Activated CD4-positive, alpha-beta T cell treated with anti-CD3 and anti-CD28 coated beads, Interleukin-2, amount 50 U/mL, for 1 hour (primary cell): ENCODE results near the gene R3HDML.
A peak's percentile ranks its signal among the peaks of the same experiment; 100 is the strongest.
"Not testable (repeated sequence)": the region's sequence is repeated elsewhere in the genome, so short reads cannot be mapped to it uniquely, and the experiment has no call there.

Source experiments
- DNase-seq: peaks from one replicate; pipeline ENCODE4 v3.0.0-alpha.2; 2020

Gene R3HDML, protein sequence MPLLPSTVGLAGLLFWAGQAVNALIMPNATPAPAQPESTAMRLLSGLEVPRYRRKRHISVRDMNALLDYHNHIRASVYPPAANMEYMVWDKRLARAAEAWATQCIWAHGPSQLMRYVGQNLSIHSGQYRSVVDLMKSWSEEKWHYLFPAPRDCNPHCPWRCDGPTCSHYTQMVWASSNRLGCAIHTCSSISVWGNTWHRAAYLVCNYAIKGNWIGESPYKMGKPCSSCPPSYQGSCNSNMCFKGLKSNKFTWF

DNA sequence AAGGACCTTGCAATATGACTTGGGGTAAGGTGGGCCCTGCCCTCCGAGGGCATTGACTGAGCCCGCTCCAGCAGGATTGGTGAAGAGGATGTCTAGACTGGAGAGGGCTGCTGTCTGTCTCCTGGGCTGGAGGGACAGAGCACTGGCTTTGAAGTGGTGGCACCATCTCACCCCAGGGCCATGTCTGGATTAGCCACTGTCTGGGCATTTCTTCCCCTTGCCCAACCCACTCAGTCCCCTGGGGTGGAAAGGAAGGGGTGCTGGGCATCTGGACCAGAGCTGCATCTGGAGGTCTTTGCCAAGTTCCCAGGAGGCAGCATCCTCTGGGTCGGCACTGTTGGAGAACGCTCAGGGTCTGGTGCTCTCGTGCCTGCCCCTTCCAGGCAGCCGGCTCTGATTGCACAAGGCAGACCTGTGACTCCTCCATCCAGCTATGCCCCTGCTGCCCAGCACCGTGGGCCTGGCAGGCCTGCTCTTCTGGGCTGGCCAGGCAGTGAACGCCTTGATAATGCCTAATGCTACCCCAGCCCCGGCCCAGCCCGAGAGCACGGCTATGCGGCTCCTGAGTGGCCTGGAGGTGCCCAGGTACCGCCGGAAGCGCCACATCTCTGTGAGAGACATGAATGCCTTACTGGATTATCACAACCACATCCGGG is at the start of gene R3HDML:
TSS of gene R3HDML (plus strand) at position 319 of the 656 bp plus-strand sequence. CDS start at position 434, 115 bp downstream.
- no peak for DNase-seq

DNA sequence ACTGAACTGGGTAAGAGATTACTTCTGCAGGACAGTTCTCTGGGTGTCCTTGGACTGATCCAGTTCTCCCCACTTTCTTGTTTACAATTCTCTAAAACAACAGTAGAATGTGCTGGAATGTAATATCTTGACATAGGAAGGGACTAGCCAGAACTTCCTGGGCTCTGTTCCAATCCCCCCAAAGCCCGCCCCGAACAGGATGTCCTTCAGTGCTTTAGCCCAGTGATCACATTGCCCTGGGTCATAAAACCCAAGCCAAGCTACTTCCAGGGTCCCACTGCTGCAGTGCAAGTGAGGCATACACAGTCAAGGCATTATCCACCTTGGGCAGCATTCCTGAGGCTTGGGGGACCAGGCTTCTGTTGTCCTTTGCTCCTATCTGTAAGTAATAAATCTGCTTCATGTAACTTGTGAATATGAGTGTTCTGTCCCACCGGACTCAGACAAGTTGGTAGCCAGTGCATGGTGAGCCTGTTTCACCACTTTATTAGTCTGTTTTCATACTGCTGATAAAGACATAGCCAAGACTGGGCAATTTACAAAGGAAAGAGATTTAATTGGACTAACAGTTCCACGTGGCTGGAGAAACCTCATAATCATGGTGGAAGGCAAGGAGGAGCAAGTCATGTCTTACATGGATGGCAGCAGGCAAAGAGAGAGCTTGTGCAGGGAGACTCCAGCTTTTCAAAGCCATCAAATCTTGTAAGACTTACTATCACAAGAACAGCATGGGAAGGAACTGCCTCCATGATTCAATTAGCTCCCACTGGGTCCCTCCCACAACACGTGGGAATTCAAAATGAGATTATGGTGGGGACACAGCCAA is 49.4 kb upstream of the R3HDML start:
- no peak for DNase-seq

DNA sequence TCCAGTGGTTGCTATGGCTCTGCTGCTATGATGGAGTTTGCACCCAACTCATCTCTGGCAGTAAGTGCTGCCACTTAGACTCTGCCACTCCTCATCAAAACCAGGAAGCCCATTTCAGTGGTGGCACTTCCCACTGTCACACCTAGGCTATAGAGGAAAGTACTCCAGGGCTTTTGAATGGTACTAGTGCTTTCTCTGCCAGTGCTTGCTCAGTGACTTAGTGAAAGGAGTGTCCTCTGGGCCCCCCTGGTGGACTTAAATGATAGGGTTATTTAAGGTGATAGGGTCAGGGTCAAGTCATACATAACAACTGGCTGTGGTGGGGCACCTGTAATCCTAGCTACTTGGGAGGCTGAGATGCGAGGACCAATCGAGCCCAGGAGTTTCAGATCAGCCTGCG is 48.6 kb upstream of the R3HDML start:
- no peak for DNase-seq

DNA sequence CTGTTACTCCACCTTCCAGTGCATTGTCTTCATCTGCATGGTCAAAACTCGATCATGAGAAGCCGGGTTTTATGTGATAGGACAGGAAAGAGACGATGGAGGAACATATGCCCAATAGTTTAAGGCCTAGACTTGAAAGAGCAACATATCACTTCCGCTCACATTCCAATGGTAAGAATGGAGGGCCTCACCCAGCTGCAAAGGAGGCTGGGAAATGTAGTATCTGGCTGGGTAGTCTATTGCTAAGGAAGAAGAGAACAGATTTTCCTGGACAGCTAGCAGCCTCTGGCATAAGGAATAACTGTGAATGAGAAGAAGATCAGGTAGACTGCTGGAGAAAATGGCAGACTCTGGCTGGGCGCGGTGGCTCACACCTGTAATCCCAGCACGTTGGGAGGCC is 45.1 kb upstream of the R3HDML start:
- no peak for DNase-seq

DNA sequence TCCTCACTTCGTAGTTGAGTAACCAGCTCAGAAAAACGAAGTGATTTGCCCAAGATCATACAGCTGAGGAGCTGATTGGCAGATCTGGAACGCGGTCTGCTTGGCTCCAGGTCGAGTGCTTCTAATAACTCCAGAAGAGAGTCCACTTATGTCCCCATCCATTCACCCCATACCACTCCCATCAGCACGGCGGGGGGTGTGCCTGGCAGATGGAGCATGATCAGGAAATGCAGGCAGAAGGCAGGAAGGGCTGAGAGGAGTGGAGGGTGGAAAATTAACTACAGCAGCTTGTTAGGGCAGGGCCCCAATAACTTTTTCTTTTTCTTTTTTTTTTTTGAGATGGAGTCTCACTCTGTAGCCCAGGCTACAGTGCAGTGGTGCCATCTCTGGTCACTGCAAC is 40.8 kb upstream of the R3HDML start:
- DNase-seq: no peak

DNA sequence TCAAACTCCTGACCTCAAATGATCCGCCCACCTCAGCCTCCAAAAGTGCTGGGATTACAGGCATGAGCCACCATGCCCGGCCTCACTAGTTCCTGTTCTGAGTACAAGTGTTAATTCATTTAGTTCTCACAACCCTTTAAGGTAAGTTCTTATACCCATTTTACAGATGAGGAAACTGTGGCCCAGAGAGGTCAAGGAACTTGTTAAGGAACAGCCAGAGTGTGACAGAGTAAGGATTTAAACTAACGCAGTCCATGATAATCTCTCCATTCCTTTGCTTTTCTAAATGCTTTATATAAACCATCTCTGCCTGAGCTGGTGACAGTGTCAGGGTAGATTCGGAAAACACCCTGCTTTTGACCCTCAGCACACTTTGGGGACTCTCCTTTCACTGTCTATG is 39.1 kb upstream of the R3HDML start:
- DNase-seq: no peak

DNA sequence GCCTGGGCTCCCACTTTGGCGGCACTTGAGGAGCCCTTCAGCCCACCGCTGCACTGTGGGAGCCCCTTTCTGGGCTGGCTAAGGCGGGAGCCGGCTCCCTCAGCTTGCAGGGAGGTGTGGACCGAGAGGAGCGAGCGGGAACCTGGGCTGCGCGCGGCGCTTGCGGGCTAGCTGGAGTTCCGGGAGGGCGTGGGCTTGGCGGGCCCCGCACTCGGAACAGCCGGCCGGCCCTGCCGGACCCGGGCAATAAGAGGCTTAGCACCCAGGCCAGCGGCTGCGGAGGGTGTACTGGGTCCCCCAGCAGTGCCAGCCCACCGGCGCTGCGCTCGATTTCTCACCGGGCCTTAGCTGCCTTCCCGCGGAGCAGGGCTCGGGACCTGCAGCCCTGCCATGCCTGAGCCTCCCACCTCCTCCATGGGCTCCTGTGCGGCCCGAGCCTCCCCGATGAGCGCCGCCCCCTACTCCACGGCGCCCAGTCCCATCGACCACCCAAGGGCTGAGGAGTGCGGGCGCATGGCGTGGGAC is 37.8 kb upstream of the R3HDML start:
- not testable (repeated sequence) for DNase-seq

DNA sequence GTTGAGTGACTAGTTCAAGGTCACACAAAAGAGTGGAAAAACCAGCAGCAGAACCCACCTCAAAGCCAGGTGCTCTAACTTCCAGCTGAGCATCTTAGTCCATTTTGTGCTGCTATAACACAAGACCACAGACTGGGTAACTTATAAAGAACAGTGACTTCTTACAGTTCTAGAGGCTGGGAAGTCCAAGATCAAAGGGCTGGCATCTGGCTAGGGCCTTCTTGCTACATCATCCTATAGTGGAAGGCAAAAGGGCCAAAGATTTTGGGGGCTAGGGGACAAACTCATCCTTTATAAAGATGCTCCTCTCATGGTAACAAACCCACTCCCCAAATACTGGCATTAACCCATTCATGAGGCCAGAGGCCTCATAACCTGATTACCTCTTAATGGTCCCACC is 35.6 kb upstream of the R3HDML start:
- DNase-seq: no peak

DNA sequence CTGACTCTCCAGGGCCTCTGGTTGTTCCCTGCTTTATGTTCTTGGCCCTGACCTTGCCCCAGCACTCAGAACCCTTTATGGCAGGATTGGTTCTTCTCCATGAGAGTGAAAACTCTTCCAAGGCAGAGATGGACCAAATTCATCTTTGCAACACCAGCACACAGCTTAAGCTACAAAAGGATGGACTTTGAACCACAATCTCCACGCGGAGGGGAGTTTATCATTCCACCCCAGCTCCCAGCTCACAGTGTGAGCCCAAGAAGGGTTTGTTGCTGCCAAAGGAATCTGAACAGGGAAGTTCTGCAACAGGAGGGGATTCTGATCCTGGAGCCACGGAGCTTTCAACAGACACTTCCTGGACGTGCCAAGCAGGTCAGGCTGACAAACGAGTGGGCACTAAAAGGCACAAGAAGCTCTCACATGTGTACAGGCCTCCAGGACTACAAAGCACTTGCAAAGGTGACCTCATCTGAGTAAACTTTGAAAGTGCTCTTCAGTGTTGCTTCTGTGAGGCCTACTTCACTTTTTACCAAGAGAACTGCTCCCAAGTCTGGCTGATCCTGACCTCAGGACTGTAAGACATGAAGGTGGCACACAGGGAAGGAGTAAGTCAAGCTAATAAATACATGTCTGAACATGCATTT is 34.7 kb upstream of the R3HDML start:
- no peak for DNase-seq

DNA sequence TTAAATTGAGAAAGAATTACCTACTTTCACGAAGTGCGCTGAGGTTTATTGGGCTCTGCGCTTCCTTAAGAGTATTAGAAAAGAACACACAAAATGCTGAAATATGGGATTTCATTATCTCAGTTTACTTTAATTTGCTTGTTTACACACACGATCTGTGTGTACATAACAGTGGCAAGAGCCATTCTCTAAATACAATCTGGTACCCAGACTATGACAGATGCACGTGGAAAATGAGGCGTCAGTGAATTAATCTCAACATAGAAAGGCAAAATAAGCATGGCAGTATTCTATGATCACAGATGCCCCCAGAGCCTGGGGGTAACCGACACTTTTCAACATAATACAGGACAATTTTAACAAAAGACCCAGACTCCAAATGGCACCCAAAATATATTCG is 34.1 kb upstream of the R3HDML start:
- no peak for DNase-seq

DNA sequence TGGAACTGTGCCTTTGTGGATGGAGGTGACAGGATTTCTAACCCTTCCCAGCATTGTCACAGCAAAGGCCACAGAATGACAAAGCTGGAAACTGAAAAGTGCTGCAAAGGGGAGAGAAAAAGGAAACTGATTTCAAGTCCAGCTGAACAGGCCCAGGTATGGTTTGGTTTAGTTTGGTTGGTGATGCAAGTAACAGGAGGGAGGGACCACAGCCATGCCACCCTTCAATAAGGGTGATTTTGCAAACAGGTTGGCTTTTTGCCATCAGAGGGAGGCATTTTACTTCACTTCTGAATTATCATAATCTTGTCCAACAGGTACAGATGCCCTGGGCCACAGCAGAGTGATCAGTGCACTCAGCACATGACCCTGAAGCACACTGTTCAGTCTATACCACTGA is 32.5 kb upstream of the R3HDML start:
- no peak for DNase-seq

DNA sequence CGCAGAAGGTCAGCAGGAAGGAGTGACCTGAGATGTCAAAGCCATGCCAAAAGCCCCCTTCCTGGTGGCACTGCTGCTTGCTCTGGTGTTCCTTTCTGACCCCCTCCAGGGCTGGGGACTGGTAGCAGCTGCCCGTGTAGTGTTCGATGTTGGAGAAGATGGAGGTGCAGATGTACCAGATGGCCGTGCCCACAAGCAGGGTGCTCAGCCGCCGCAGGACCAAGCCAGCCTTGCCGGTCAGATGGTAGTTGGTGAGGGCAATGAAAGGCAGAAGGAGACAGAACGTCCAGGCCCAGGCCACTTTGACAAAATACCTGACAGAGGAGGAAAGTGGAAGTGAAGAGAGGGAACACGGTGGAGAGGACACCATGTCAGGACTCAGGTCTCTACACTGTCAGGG is 29.9 kb upstream of the R3HDML start:
- DNase-seq: no peak

DNA sequence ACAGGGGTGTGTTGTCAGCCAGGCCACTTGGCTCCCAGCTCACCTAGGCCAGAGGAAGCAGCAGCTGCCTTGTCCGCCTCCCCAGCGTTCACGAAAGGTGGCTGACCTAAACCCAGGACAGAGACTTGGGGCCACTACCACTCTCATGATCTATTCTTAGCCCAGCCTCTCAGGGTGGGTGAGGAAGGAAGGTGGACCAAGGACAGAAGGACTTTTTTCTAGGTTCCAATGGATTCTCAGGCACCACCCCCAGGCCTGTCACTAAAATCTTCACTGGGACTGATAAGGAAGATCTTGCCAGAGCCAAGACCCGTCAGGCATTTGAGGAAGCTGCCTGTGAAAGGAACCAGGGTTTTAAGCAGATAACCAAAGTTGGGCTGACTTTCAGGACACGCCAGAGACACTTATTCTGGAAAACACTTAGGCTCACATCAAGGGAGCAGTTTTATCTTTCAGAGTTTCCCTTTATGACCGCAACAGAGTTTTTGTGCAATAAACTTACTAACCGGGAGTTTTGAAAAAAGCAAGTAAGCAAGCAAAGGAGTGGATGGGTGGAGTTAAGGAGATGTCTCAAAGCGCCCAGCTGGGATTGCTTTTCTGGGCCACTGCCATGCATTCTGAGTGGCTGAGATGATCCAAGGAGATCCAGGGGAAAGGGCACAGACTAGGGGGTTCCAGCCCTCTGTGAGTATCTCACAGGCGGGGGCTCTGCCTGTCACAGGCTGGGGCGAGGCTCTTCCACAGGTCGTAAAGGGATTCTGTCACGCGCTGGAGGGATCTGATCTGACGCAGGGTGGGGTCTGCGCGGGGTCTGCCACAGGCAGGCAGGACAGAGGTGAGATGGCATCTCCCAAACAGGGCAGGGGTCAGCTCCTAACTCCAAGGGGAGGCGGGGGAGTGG is 26.8 kb upstream of the R3HDML start:
- DNase-seq: no peak

DNA sequence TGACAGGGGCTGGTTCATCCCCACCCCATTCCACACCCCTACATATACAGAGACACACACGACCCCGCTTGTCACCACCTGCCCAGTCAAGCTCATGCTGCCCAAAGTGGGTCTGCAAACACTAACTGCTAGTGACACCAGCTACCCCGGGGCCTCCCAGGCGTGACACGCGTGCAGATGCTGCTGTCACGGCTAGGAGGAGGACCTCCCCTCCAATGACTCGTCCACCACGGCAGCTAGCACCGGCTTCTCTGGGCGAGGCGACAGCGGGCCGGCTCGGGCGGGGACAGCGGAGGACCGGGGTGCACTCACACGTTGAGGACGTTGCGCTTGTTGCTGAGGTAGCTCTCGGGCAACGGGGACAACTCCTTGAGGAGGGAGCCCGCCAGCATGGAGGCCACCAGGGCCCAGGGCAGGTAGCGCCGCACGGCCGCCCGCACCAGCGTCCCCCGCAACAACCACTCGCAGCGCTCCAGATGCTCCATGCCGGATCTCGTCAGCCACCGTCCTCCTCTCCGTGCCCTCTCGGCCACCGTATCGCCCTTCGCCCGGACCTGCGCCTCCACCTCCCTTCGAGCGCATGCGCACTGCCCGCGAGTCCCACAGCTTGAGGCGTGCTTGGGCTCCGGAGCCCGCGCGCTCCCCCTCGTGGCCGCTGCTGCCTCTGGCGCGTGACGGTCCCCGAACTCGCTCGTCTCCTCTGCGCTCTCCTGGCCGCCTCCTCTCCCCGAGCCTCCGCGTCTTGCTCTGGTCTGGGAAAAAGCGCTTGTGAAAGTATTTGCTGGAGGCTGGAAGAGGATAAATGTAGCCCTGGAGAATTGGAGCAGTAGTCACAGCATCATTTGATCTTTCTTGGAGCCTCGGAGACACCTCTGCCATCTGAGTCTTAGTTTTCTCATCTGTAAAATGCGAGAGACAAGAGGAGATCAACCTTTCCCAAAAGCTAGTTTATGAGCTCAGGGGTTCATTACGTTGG is 25.9 kb upstream of the R3HDML start, which contains the start of gene FITM2:
TSS of gene FITM2 (minus strand) at position 539 of the 976 bp plus-strand sequence. CDS start at position 485, 54 bp downstream.
- peak; percentile 99 for DNase-seq

DNA sequence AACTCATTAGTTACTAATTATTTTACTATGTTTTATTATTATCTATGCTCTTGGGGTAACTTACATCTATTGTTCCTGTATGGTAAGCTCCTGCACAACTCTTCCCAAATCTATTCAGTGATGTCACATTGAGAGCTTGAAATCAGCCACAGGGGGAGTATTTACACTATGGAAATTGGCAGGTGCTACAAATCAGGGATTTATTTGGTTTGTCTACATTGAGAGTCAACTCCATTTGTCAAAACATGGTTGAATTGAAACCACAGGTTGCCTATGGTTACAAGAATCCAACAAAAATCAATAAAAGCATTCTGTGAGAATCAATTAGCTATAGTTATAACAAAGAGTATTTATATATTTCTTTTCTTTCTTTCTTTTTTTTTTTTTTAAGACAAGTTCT is 22.0 kb upstream of the R3HDML start:
- DNase-seq: no peak

DNA sequence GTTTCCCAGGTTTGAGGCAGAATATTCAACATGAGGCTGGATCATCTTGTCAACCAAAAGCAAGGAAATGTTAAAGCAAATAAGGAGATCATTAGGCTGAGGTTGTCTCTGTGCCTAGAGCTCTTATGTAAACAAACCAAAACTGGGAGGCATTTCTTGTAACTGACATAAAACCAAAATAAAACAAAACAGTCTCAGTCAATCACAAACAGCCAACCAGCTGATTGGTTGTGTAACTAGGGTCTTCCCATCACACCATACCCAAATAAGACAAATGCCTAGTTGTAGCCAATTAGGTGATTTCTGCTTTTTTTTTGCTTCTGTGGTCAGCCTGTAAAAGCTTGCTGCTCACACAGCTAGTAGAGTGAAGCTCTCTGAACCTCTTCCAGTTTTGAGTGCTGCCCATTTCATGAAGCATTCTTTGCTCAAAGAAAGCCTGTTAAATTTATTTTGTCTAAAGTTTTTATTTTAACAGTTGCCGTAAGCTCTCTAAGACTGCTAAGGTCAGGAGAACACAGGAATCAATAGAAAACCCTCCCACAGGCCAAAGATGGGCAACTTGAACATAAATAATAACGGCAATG is 16.9 kb upstream of the R3HDML start:
- no peak for DNase-seq

DNA sequence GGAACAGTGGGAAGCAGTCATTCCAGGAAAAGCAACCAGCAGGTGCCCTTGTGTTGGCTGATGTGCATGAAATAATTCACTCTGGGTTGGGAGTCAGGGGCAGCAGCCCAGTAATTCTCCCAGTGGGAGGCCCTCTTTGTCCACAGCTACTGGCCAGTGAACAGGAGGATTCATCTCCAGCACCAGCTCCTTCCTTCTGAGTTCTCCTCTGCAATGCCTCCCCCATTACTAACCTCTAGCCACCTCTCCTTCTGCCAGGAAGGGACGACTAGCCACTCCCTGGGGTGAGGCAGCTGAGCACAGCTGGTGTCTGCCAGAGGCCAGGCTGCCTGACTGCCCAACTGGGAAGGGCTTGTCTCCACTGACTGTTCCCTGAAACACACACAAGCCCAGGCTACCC is 12.5 kb upstream of the R3HDML start:
- DNase-seq: no peak

DNA sequence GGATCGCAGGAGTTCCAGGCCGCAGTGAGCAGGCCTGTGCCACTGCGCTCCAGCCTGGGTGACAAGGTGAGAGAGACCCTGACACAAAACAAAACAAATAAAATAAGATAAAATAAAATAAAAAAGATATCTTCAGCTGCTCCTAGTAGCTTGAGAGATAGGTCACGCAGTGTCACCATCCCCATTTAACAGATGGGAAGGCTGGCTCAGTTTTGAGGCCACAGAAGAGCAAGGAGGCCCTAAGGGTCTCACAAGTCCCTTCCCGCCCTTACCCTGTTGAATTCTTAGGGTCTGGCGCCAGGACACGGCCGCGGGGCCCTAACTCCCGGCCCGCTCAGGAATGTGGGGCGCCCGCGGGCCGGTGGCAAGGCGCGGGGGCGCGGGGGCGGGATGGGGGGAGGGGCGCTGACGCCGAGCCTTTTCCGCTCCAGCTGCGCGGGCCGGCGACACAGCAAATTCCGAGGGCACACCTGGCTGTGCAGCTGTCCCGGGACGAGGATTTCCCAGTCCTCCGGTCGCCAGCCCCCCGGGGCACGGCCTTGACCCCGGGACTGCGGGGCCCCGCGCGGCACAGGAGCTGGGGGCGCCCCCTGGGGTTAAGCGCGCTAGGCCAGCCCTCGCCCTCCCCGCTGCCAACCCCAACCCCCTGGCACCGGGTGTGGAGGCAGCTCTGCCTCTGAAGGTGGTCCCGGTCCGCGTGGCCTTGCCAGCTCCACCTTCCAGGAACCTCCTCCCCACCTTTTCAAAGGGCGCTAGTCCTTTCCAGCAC is 10.3 kb upstream of the R3HDML start:
- DNase-seq: no peak

DNA sequence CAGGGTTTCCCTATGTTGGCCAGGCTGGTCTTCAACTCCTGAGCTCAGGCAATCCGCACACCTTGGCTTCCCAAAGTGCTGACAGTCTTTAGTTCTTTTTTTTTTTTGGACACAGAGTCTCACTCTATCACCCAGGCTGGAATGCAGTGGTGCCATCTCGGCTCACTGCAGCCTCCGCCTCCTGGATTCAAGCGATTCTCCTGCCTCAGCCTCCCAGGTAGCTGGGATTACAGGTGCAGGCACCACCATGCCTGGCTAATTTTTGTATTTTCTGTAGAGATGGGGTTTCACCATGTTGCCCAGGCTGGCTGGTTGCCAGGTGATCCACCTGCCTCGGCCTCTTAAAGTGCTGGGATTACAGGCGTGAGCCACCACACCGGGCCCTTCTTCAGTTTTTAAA is 9.1 kb upstream of the R3HDML start:
- not testable (repeated sequence) for DNase-seq

DNA sequence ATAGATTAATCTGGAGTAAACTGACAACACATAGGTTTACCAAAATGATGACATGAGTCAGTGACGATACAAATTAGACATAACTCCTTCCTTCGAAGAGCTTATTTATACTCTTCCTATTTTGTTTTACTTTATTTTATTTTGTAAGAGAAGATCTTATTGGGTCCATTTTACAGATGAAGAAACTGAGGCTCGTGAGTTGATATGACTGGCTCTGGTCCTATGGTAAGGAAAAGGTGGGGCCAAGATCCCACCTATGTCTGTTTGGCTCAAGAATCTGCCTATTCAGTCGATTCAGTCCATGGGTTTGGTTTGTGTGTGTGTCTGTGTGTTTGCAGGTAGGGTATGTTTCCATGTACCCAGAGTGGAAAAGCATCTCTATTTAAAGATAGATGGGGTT is 8.4 kb upstream of the R3HDML start:
- DNase-seq: no peak
